Right renal cortex interstitium (tissue), 3 donors: ENCODE data around the gene INSYN2B. TPM values are rescaled to one million over a fixed set of nuclear protein-coding genes. Genes with fewer than 3 reads are reported as not detected.
"Not testable (repeated sequence)": the region's sequence is repeated elsewhere in the genome, so short reads cannot be mapped to it uniquely, and the experiment has no call there.

Experiments used
- DNase-seq, 3 donors: peaks; one replicate each; pipeline ENCODE4 v3.0.0-alpha.2; 2013; ENCODE audit warnings: low read depth in 3 of 3, low spot score in 2 of 3
- polyA plus RNA-seq, 3 donors: library from polyadenylated mRNA; unstranded; fragments of 120-200 nt; gene quantifications; one replicate each; pipeline ENCODE4 v1.2.1, GENCODE V29; 2013; ENCODE audit not compliant: insufficient read length in 3 of 3

Gene INSYN2B
- polyA plus RNA-seq, 3 donors, result 1.8 to 3.0 (median 2.0) TPM

DNA sequence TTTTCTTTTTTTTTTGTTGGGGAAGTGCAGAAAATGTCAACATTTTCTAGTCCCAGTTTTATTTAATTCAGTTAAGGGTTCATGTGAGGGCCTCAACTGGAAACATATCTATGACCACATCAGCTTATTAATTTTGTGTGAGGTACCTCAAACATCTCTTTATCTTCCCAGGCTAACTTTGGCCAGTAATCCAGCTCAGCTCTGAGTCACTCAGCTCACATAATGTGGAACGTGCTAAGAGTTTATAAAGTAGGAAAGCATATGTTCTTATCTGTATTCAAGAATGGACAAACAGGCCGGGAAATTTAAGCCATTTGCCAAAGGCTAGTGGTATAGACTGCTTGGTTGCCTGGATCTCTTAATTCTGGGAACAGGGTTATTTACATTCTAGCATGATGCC lies 118.4 kb downstream of the INSYN2B start:
- DNase-seq, result no peak

- no peak for DNase-seq
These were observed 118.9 kb downstream of the INSYN2B start for GRCh38 chr5:169861433-169861832.

GRCh38 chr5:169860585-169860984 lies 119.7 kb downstream of the INSYN2B start:
- no peak for DNase-seq

DNA sequence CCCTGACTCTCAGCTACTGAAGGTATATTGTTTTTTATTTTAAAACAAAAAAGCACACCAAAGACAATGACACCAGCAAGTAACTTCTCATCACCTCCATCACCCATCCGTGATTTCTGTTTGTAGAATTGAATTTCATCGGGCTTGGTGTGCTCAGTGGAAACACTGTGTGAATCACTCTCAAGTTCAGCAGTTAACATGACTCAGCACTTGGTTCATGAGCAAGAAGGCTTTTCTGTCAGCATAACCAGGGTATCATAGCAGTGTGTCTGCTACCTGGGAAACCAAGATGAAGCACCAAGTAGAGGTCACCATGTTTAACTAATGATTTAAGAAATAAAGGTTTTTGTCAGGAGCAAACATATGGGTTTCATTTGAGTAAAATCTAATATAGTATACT lies 123.7 kb downstream of the INSYN2B start:
- no peak for DNase-seq

GRCh38 chr5:169851321-169851850 lies 128.9 kb downstream of the INSYN2B start:
- DNase-seq, result no peak

GRCh38 chr5:169850409-169850808 lies 129.9 kb downstream of the INSYN2B start:
- DNase-seq, result no peak

DNA sequence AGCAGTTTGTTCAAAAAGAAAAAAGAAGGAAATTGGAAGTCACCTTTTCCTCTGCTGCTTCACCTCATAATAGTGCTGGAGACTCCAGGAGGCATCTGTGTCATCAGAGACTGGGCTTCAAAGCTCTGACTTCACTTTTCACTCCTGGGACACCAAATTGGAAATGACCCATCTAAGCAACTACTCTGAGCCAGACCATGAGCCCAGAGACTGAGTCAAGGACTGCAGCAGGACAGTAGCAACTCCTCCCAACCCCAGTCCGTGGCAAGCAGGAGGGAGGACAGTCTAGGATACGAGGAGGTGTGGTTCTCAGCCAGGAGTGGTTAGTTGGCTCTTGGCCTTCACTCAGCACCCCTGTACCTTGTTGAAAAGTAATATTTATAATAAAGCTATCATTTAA lies 131.5 kb downstream of the INSYN2B start:
- DNase-seq, result no peak

DNA sequence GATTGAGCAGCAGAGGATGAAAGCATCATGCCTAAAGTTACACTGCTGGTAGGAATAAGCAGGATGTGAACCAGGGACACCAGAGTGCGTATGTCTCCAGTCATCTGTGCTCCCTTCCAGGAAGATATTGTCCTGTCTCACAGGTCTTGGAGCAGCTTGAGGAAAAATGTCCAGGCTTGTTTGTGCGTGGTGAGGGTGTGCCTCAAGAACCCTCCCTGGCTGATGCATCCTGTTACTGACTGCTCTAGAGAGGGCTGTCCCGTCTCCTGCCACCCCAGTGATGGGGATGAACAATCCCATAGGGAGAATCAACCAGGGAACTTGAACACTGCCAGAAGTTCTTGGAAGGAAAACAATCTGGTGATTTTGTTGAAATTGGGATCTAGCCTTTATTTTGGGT lies 132.0 kb downstream of the INSYN2B start:
- DNase-seq, result no peak

GRCh38 chr5:169847519-169847918 lies 132.8 kb downstream of the INSYN2B start:
- no peak for DNase-seq

GRCh38 chr5:169842699-169843098 lies 137.6 kb downstream of the INSYN2B start:
- DNase-seq, result no peak

GRCh38 chr5:169840405-169840804 lies 139.9 kb downstream of the INSYN2B start:
- no peak for DNase-seq

DNA sequence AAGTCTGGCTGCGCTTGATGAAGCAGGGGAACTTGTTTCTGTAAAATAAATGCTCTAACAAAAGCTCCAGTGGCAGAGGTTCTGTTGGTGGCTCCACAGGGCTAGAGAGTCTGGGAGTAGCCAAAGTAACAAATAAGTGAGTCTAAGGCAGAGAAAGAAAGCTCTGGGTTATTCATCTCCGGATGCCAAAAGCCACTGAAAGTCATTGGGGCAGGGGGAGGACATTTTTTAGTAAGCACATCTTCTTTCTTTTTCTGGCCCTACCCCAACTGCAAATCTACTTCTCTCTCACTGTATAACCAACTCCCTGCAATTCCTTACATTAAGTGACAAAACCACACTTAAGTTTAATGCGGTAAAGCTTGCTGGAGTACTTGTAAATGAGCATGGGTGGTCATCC lies 141.6 kb downstream of the INSYN2B start:
- no peak for DNase-seq

DNA sequence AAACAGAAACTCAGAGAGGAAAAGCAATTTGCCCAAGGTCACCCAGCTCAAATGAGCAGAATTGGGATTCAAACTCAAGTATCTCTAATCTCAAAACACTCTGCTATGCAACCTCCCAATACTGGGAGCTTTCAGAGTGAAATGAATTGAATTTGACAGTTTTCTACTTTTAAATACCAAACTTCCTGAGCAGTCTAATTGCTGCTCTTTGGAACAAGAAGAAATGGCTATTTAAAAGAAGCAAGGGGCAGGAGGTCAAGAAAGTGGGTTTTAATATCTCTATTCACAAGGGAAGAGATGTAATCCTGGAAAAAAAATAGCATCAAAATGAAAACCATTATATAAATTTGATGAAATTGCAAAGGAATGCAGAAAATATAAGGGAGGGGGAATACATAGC lies 142.6 kb downstream of the INSYN2B start:
- DNase-seq, result no peak

DNA sequence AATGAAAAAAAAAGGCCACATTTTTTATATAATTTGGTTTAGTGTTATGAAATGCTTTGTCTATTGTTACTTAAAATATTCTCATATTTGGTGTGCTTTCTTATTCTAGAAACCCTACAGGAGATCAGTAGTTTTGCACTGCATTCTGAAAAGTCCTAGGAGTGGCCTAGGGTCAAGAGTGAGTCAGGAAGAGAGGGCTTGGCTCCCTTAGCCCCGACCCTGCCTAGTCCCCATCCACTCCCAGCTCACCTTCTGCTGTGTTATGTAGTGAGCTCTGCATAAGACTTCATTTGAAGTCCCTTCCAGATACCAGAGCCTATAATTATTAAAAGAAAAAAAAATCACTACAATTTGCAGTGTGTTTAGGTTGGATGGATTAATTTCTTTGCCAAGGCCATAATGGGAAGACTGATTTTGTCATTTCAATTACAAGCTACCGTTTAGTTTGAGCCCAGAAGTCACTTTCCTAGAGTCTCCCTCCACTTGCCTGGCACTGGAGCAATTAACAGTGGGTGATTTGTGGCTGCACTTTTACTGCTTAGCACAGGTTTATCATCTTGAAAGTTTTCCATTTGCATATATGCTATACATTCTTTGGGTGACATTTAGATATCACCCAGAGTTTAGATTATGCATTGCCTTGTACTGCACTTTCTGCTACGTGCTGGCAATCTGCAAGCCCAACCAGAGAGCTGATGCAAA lies 143.3 kb downstream of the INSYN2B start:
- DNase-seq, result no peak

- not testable (repeated sequence) for DNase-seq
These were observed 145.8 kb downstream of the INSYN2B start for GRCh38 chr5:169834540-169834939.

DNA sequence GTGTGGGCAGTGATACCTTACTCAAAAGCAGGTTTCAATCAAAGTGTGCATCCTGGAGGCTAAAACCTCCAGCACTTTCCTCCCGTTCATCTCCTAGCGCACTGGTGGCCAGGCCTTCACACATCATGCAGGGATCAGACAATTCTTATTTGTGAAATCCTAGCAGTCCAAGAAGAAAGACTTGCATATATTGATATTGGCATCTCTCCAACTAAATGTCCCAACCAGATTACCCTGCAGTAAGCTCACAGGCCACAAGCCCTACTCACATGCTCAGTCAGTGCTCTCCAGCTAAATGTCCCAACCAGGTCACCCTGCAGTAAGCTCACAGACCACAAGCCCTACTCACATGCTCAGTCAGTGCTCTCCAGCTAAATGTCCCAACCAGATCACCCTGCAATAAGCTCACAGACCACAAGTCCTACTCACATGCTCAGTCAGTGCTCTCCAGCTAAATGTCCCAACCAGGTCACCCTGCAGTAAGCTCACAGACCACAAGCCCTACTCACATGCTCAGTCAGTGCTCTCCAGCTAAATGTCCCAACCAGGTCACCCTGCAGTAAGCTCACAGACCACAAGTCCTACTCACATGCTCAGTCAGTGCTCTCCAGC lies 146.5 kb downstream of the INSYN2B start:
- not testable (repeated sequence) for DNase-seq

DNA sequence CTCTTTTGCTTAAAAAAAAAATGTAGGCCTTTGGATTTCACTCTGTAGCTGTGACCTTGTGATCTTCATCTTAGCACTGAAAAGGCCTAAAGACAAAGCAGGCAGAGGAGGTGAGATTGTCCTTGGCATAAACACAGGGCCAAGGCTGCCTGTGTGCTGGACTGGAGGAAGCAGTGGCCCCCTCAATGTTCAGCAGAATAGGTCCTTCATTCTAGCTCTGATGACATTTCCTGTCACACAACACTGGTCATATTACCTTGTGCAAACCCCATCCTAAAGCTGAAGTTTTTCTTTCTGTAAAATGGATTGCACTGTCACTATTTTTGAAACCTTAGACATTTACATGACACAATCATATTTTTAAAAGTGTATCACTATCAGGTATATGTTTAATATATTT lies 147.4 kb downstream of the INSYN2B start:
- DNase-seq, result no peak

DNA sequence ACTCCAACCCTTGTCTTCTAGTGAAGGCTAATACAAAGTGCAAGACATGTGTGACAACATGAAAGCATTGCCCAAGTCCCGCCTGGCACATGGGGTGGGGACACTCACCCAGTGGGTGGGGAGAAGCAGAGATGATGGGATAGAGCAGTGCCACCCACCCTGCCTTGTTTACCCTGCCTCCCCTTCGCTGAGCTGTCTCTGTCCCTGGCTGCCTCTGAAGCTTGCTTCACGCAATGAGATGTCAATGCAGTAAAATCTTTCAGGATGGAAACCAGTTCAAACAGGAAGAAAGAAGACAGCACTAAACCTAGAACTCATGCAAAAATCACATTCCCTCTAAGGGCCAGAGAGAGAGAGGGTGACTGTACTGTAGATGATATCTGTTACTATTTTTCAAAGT lies 148.0 kb downstream of the INSYN2B start:
- no peak for DNase-seq

DNA sequence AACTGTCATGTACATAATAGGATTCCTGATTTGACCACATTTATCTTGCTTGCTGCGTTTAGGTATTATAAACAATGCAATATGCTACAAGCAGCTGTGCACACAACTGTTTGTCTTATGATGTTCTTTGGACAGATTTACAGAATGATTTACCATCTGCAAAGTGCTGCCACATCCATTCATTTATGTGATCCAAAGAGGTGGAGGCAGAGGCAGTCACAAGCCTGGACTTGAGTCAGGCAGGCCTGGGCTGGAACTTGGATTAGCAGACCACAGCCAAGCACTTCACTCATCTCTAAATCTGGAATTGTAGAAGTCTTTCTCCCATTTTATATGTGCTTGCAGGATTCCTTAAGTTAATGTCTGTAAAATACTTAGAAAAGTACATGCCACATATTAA lies 149.0 kb downstream of the INSYN2B start:
- no peak for DNase-seq

DNA sequence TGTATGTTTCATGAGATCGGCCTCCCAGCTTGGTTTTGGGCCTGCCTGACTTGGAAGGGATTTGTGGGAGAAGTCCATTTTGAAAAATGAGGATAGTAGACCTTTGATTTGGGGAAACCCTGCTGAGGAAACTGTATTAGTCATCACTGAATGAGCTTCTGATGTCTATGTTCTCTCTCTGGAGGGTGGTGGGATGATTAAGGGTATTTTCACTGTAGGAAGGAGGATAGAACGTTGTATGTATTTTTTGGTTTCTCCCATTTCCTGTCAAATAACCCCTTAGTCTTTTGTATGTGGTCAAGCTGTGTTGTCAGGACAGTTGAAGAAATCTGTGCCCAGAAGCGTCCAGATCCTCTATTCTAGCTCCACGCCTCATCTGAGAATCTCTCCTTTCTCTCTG lies 151.9 kb downstream of the INSYN2B start:
- DNase-seq, result no peak

DNA sequence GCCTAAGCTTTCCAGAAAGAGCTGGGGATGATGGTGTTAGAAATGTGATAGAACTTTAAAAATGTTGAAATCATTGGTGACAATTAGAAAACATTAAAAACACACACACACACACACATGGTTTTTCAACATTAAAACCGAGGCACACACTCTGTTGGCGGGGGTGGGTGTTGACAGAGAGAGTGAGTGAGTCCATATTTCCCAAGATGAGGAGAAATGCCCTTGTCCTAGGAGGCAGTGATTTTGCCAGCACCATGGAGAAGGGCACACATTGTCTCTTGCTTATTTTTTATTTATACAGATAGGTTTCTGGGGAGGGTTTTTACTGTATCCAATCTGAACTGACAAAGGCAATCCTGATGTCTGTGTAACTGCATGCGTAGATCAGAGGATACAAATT lies 152.5 kb downstream of the INSYN2B start:
- no peak for DNase-seq

DNA sequence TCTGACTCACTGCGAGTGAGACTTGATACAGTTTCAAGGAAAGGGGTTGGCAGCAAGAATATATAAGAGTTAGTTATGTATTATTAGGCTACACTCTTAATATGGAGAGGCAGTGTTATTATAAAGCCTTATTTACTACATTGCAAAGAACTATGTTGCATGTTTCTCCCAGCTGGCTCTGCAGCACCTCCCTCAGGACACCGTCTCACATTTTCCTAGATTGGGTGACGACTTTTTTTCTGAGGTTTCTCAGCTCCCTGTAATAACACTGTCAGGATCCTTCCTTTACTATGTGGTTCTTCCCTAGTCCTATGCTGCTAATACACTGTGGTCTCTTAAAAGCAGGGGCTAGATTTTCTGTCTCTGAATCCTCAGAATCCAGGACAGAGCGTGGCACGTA lies 153.7 kb downstream of the INSYN2B start:
- no peak for DNase-seq
